Thyroid gland (tissue), 4 donors: Measurements from ENCODE around the gene BRPF3. TPM values are rescaled to one million over a fixed set of nuclear protein-coding genes. Genes with fewer than 3 reads are reported as not detected.

ENCODE experiments used
- DNase-seq, 2 donors: peaks; one replicate each; pipeline ENCODE4 v3.0.0-alpha.2; 2019
- H3K27ac ChIP-seq, 3 donors: fragments of 200-600 bp; sonication (generic); 1 replicate in 2 of 3; 2 replicates in 1 of 3; pipeline ENCODE4 v1.5.1; 2016 to 2019; ENCODE audit warnings: mild to moderate bottlenecking in 1 of 3, moderate library complexity in 1 of 3
- H3K27me3 ChIP-seq: fragments of 200-600 bp; sonication (generic); one replicate; pipeline ENCODE4 v1.5.1; 2019
- H3K36me3 ChIP-seq, 2 donors: fragments of 200-600 bp; sonication (generic); one replicate each; pipeline ENCODE4 v1.5.1; 2016 to 2019
- H3K4me1 ChIP-seq, 2 donors: fragments of 200-600 bp; sonication (generic); one replicate each; pipeline ENCODE4 v1.5.1; 2017 to 2019
- H3K4me3 ChIP-seq, 3 donors: fragments of 200-600 bp; sonication (generic); replicated peaks in 1 of 3; 1 replicate in 2 of 3; 2 replicates in 1 of 3; pipeline ENCODE4 v1.5.1; 2016; ENCODE audit warnings: mild to moderate bottlenecking in 1 of 3
- H3K9me3 ChIP-seq: fragments of 200-600 bp; sonication (generic); one replicate; pipeline ENCODE4 v1.5.1; 2017
- CTCF ChIP-seq, 6 experiments: fragments of 200-600 bp in 3 of 6; fragments of 450-650 bp in 3 of 6; sonication (generic) in 3 of 6; IDR thresholded peaks; one replicate each; pipeline ENCODE4 v1.5.1; 2016 to 2019; ENCODE audit warnings: antibody characterized with exemption in 6 of 6, mild to moderate bottlenecking in 2 of 6, inconsistent platforms in 1 of 6, moderate library complexity in 1 of 6
- POLR2A ChIP-seq, 2 donors: fragments of 450-650 bp; IDR thresholded peaks; one replicate each; pipeline ENCODE4 v1.6.1; 2017; ENCODE audit warnings: antibody characterized with exemption in 2 of 2, mild to moderate bottlenecking in 2 of 2, moderate library complexity in 1 of 2
- WGBS, 2 donors: methylation state at CpG; one replicate each; pipeline ENCODE4 v1.1.5; 2017; 5-methylcytosine and 5-hydroxymethylcytosine counted together
- intact Hi-C: fragments of 100-400 bp; cut with DNase I; formaldehyde crosslinking; loops from one replicate; pipeline ENCODE4 v1.15.1; 2023
- total RNA-seq, 4 donors: library from RNA; depleted of rRNA; stranded (reverse); fragments of >200 nt; gene quantifications; one replicate each; pipeline ENCODE4 v1.2.3, GENCODE V29; 2016

The BRPF3 gene
- total RNA-seq, 4 donors from 2014 or later = 21.5 to 55.1 (median 35.3) TPM

- Histone ChIP-seq H3K9me3 (no peaks in the 10 kb centered on the region), H3K27me3 (no peaks in the 10 kb centered on the region), H3K36me3 (no peaks in the 10 kb centered on the region), H3K4me3 (no peak overlapping the region), H3K27ac (no peak overlapping the region), H3K4me1 (peaks cover 0 to 3% of the 10 kb centered on the region in 2 donors)
- TF ChIP-seq POLR2A (IDR thresholded peaks at IDR 0.05) (no peak), CTCF (IDR thresholded peaks at IDR 0.05) (no peak)
- WGBS, 2 donors = 67 to 70% methylated on average over 12 of the region's 12 CpGs
- intact Hi-C loops = no loop called here
- peak; percentile 8 to 23 for DNase-seq
Observed at GRCh38 chr6:36268478-36269275, 72.1 kb downstream of the BRPF3 start.

- no peaks in the 10 kb centered on the region for H3K9me3 ChIP-seq
- H3K27ac ChIP-seq = no peak within 1 kb of the TSS
- H3K36me3 ChIP-seq = no peaks in the 10 kb centered on the region
- intact Hi-C loops = no loop called here
- H3K4me1 ChIP-seq = no peaks in the 10 kb centered on the region
- no peaks in the 10 kb centered on the region for H3K27me3 ChIP-seq
- no peak within 1 kb of the TSS for H3K4me3 ChIP-seq
- DNase-seq = no peak
- TF ChIP-seq POLR2A (IDR thresholded peaks at IDR 0.05) (no peak), CTCF (IDR thresholded peaks at IDR 0.05) (no peak)
- WGBS, 2 donors = 74 to 78% methylated on average over 26 to 31 of the region's 32 CpGs
Observed at GRCh38 chr6:36269834-36270705, 73.5 kb downstream of the BRPF3 start, which contains the start of gene PNPLA1. Gene PNPLA1, plus strand, starts transcription at chr6:36270060. Its CDS starts 400 bp downstream, at chr6:36270460.

DNA sequence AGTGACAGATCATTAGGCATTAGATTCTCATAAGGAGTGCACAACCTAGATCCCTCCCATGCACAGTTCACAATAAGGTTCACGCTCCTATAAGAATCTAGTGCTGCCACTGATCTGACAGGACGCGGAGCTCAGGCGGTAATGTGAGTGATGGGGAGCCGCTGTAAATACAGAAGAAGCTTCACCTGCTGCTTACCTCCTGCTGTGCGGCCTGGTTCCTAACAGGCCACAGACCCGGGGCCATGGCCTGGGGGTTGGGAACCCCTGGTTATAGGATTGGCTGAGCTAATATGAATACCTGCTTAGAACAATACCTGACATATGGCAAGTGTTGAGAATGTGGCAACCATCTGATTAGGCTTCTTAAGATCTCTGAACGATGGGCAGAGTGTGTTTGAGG lies 75.7 kb downstream of the BRPF3 start:
- no peak for DNase-seq

DNA sequence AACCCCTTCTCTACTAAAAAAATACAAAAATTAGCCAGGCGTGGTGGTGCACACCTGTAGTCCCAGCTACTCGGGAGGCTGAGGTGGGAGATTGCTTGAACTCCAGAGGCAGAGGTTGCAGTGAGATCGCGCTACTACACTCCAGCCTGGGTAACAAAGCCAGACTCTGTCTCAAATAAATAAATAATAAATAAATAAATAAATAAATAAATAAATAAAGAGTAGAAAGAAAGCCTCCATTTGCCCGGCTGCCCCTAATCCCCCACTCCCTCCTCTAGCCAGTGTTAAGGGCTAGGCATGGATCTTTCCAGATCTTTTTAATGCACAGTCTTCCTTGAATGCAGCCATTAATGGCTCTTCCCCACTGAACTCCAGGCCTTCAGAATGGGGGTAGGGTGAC lies 76.5 kb downstream of the BRPF3 start:
- Histone ChIP-seq H3K4me1 (no peaks in the 10 kb centered on the region), H3K27me3 (no peaks in the 10 kb centered on the region), H3K4me3 (no peak overlapping the region), H3K36me3 (no peaks in the 10 kb centered on the region), H3K27ac (no peak overlapping the region), H3K9me3 (no peaks in the 10 kb centered on the region)
- no peak for DNase-seq
- no peak for TF ChIP-seq POLR2A (IDR thresholded peaks at IDR 0.05)
- no peak for TF ChIP-seq CTCF (IDR thresholded peaks at IDR 0.05)
- intact Hi-C loops = no loop called here
- 92 to 93% methylated on average over 5 of the region's 5 CpGs for WGBS, 2 donors

More for the DNA sequence above, 75.7 kb downstream of the BRPF3 start:
- Histone ChIP-seq H3K27ac (no peak overlapping the region), H3K36me3 (no peaks in the 10 kb centered on the region), H3K4me1 (no peaks in the 10 kb centered on the region), H3K9me3 (no peaks in the 10 kb centered on the region), H3K4me3 (no peak overlapping the region), H3K27me3 (no peaks in the 10 kb centered on the region)
- WGBS, 2 donors = 68 to 78% methylated on average over 8 of the region's 8 CpGs
- TF ChIP-seq CTCF (IDR thresholded peaks at IDR 0.05) (no peak), POLR2A (IDR thresholded peaks at IDR 0.05) (no peak)
- intact Hi-C loops = no loop called here
